HepG2 (cell line): ENCODE results near the gene IL10RA.

Experiments used
- ARHGAP35 ChIP-seq: sonication (generic); formaldehyde crosslinking; IDR thresholded peaks from 2 replicates; pipeline ENCODE4 v1.9.0; 2022; ENCODE audit warnings: mild to moderate bottlenecking, inconsistent platforms, moderate library complexity, missing genetic modification reagents, borderline replicate concordance
- CEBPG ChIP-seq: IDR thresholded peaks from 2 replicates; pipeline ENCODE4 v1.6.1; 2016
- CREB1 ChIP-seq, 2 experiments: fragments of 450-650 bp in 1 of 2; IDR thresholded peaks; 2 replicates each; pipeline ENCODE4 v1.6.1; 2016 to 2017; ENCODE audit warnings: control low read depth in 1 of 2, mild to moderate bottlenecking in 1 of 2, missing compliant biosample characterization in 1 of 2, missing genetic modification characterization in 1 of 2
- CTCF ChIP-seq: sonication (generic); formaldehyde crosslinking; IDR thresholded peaks from 2 replicates; pipeline ENCODE4 v1.5.0; 2020; ENCODE audit warnings: mild to moderate bottlenecking, missing genetic modification reagents, moderate library complexity
- POLR2A ChIP-seq, 2 experiments: IDR thresholded peaks; 2 replicates each; pipeline ENCODE4 v1.6.1; 2011; ENCODE audit warnings: low read depth in 2 of 2, low read length in 2 of 2, mild to moderate bottlenecking in 1 of 2, moderate library complexity in 1 of 2; ENCODE audit not compliant: insufficient read depth in 1 of 2
- POLR2AphosphoS5 ChIP-seq: IDR thresholded peaks from 2 replicates; pipeline ENCODE4 v1.6.1; 2012; ENCODE audit warnings: low read depth, low read length
- RXRB ChIP-seq: IDR thresholded peaks from 2 replicates; pipeline ENCODE4 v1.6.1; 2016; ENCODE audit warnings: borderline replicate concordance, missing genetic modification reagents, missing compliant biosample characterization
- SRSF9 ChIP-seq: fragments of 200-400 bp; formaldehyde crosslinking; IDR thresholded peaks from 2 replicates; pipeline ENCODE4 v1.6.1; 2018; ENCODE audit warnings: borderline replicate concordance, mild to moderate bottlenecking, low read depth, low read length; ENCODE audit not compliant: insufficient read depth, poor library complexity, severe bottlenecking
- TGIF2 ChIP-seq: IDR thresholded peaks from 2 replicates; pipeline ENCODE4 v1.6.1; 2016; ENCODE audit warnings: control low read depth, missing compliant biosample characterization
- ZFP37 ChIP-seq: sonication (generic); formaldehyde crosslinking; IDR thresholded peaks from 2 replicates; pipeline ENCODE4 v1.4.0; 2020; ENCODE audit warnings: missing genetic modification reagents, borderline replicate concordance
- ZNF263 ChIP-seq: sonication (generic); formaldehyde crosslinking; IDR thresholded peaks from 2 replicates; pipeline ENCODE4 v1.4.0; 2020; ENCODE audit warnings: missing genetic modification reagents
- ZNF280B ChIP-seq: sonication (generic); formaldehyde crosslinking; IDR thresholded peaks from 2 replicates; pipeline ENCODE4 v1.5.0; 2020; ENCODE audit warnings: missing genetic modification reagents, mild to moderate bottlenecking, borderline replicate concordance
- ZNF510 ChIP-seq: sonication (generic); formaldehyde crosslinking; IDR thresholded peaks from 2 replicates; pipeline ENCODE4 v1.4.0; 2020; ENCODE audit warnings: low read depth, mild to moderate bottlenecking, missing genetic modification reagents

- TF ChIP-seq RXRB (CRISPR knock-in tag) (no peak), ZFP37 (CRISPR knock-in tag) (no peak), ARHGAP35 (CRISPR knock-in tag) (no peak), POLR2AphosphoS5 (no peak), ZNF263 (no peak), CTCF (no peak), CREB1 (IDR thresholded peaks at IDR 0.05) (no peak), CREB1 (CRISPR knock-in tag; IDR thresholded peaks at IDR 0.05) (no peak), POLR2A (IDR thresholded peaks at IDR 0.05; ENCODE audit: insufficient read depth in 1 of 2, low read depth in 2 of 2, low read length in 2 of 2) (no peak), ZNF280B (no peak), TGIF2 (CRISPR knock-in tag) (no peak), CEBPG (no peak), ZNF510 (CRISPR knock-in tag) (no peak), SRSF9 (no peak)
Measured at GRCh38 chr11:117961896-117962295, 24.3 kb upstream of the IL10RA start.
